SIG-M5 (cell line): ENCODE measurements around the gene SRGAP2B.
"Not testable (repeated sequence)": the region's sequence is repeated elsewhere in the genome, so short reads cannot be mapped to it uniquely, and the experiment has no call there.

Experiments used
- DNase-seq: peaks from one replicate; lab custom pipeline; 2025; lab: John Stamatoyannopoulos, UW

The SRGAP2B gene

GRCh38 chr1:144894454-144895201 lies 200.5 kb downstream of the SRGAP2B start:
- DNase-seq = not testable (repeated sequence)

- not testable (repeated sequence) for DNase-seq
Measured at GRCh38 chr1:144893710-144894438, 201.3 kb downstream of the SRGAP2B start.

GRCh38 chr1:144893062-144893461 lies 202.1 kb downstream of the SRGAP2B start:
- not testable (repeated sequence) for DNase-seq

- not testable (repeated sequence) for DNase-seq
Measured at GRCh38 chr1:144889450-144890115, 205.5 kb downstream of the SRGAP2B start.

GRCh38 chr1:144883022-144883421 lies 212.1 kb downstream of the SRGAP2B start:
- not testable (repeated sequence) for DNase-seq

- not testable (repeated sequence) for DNase-seq
Measured at GRCh38 chr1:144882343-144882742, 212.8 kb downstream of the SRGAP2B start.

GRCh38 chr1:144858607-144859006 lies 236.5 kb downstream of the SRGAP2B start:
- DNase-seq = not testable (repeated sequence)
